Neuron (in vitro differentiated cells): ENCODE results near the gene OR10H3.
"Not testable (repeated sequence)": the region's sequence is repeated elsewhere in the genome, so short reads cannot be mapped to it uniquely, and the experiment has no call there.

Source experiments
- H2AFZ ChIP-seq: one replicate; pipeline ENCODE4 v1.6.1; 2013; ENCODE audit warnings: low read depth, mild to moderate bottlenecking, inconsistent platforms, low read length, moderate library complexity
- H3K27me3 ChIP-seq: one replicate; pipeline ENCODE4 v1.6.1; 2013; ENCODE audit warnings: low read length; ENCODE audit not compliant: insufficient read depth
- H3K36me3 ChIP-seq: one replicate; pipeline ENCODE4 v1.6.1; 2013; ENCODE audit warnings: low read length; ENCODE audit not compliant: insufficient read depth
- H3K4me1 ChIP-seq: one replicate; pipeline ENCODE4 v1.6.1; 2013; ENCODE audit warnings: low read length; ENCODE audit not compliant: insufficient read depth
- H3K4me3 ChIP-seq: 2 replicates; pipeline ENCODE4 v1.5.1; 2013; ENCODE audit warnings: mild to moderate bottlenecking, low read length, moderate library complexity
- H3K9me3 ChIP-seq: one replicate; pipeline ENCODE4 v1.6.1; 2013; ENCODE audit warnings: low read length

OR10H3 gene

DNA sequence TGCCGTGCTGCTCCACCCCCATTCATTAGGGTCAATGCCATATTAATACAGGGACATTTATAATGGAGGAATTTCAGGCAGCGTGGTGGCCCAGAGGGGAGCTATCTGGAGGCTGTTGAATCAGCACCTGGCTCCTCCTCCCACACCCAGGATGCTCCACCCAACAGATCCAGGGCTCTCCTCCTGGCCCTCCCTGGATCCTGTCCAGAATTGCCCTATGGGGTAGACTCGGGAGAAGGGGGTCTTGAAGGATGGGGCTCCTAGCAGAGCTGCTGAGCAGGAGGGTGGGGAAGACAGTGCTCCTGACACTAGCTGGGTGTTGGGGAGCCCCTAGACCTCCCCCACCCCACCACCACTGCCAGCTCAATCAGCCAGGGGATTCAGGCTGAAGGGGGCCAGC is 44.4 kb downstream of the OR10H3 start:
- Histone ChIP-seq H3K4me1 (peaks cover 13% of the 10 kb centered on the region), H3K36me3 (no peaks in the 10 kb centered on the region), H2AFZ (no peak overlapping the region), H3K4me3 (no peak overlapping the region), H3K9me3 (no peaks in the 10 kb centered on the region), H3K27me3 (no peaks in the 10 kb centered on the region)

DNA sequence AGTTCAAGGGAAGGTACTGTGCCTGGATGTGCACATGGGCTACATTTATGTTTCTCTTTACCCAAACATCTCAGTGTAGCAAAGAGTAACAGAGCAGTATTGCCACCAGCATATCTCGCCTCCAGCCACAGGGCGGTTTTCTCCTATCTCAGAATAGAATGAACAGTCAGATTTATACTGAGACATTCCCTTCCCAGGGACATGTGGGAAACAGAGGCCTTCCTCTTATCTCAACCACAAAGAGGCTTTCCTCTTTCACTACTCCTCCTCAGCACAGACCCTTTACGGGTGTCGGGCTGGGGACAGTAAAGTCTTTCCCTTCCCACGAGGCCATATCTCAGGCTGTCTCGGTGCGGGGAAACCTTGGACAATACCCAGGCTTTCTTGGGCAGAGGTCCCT is 45.1 kb downstream of the OR10H3 start:
- not testable (repeated sequence) for H3K27me3 ChIP-seq, H3K9me3 ChIP-seq, H2AFZ ChIP-seq, H3K36me3 ChIP-seq, H3K4me3 ChIP-seq
- H3K4me1 ChIP-seq, result peaks cover 13% of the 10 kb centered on the region

DNA sequence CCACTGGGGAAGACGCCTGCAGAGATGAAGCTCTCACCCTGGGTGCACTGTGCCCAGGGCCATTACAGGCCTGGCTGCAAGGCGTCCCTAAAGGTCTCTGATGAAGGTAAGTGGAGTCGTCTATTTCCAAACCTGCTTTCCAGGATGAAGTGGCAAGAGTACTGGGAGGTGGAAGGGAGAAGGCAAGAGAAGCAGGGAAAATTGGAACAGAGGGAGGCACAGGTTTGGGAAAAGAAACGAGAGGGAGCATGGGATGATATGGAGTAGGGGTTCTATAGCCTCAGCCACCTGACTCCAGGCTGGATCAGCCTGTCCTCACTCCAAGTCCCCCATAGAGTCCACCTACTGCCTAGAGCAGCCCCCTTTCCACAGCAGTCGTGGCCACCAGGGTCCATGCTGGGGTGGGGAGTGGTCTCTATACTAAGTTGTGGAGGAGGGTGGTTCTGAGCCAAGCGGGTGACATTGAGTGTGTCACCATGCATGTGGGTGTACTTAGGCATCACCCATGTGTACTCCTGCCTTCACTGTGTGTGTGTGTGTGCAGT is 49.9 kb downstream of the OR10H3 start, which contains the start of gene OR10H5:
TSS of gene OR10H5 (plus strand) at position 51 of the 545 bp plus-strand sequence. CDS start 6,388 bp downstream, outside the sequence.
- H3K4me1 ChIP-seq, result no peaks in the 10 kb centered on the region

DNA sequence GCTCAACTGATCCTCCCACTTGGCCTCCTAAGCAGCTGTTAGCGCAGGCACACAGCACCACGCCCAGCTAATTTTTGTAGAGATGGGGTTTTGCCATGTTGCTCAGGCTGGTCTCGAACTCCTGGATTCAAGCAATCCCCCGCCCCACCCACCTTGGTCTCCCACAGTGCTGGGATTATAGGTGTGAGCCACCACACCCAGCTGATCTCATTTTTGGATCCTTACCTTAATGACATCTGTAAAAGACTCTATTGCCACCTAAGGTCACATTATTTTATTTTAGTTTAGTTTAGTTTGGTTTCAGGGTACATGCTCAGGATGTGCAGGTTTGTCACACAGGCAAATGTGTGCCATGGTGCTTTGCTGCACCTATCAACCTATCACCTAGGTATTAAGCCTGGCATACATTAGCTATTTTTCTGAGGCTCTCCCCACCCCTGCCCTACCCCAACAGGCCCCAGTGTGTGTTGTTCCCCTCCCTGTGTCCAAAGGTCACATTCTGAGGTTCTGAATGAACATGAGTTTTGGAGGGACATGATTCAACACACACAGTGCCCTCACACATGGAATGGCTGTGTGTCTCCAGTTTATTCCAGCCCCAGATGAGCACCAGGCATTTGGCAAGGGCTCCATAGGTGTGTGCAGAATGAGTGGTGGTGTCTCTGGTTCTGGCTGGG is 50.9 kb downstream of the OR10H3 start:
- Histone ChIP-seq H3K27me3 (peaks cover 4% of the 10 kb centered on the region), H3K4me1 (no peaks in the 10 kb centered on the region), H3K9me3 (no peaks in the 10 kb centered on the region), H3K4me3 (no peak overlapping the region), H3K36me3 (no peaks in the 10 kb centered on the region), H2AFZ (no peak overlapping the region)

More for the DNA sequence above, 49.9 kb downstream of the OR10H3 start, which contains the start of gene OR10H5:
- Histone ChIP-seq H2AFZ (no peak within 1 kb of the TSS), H3K27me3 (peaks cover 4% of the 10 kb centered on the region), H3K4me3 (no peak within 1 kb of the TSS), H3K9me3 (no peaks in the 10 kb centered on the region), H3K36me3 (no peaks in the 10 kb centered on the region)

DNA sequence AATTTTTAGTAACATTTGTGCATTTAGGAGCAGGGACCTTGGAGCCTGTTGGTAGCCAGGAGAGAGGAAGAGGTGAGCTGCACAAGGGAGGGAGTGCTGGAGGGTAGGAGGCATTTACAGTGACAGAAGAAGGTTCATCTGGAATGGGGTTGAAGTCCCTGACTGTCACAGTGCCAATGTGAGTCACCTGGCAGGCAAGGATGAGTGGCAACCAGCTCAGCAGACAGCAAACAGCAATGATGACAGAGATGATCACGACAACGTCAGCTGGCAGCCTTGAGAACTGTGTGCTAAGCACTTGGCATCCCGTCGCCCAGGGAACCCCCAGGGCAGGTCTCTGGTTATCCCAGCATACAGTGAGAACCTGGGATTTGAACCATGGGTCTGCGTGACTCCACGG is 52.3 kb downstream of the OR10H3 start:
- no peaks in the 10 kb centered on the region for H3K36me3 ChIP-seq
- H3K4me3 ChIP-seq, result no peak overlapping the region
- peaks cover 4% of the 10 kb centered on the region for H3K27me3 ChIP-seq
- no peaks in the 10 kb centered on the region for H3K9me3 ChIP-seq
- no peaks in the 10 kb centered on the region for H3K4me1 ChIP-seq
- H2AFZ ChIP-seq, result no peak overlapping the region
